SU-DHL-6 (cell line): ENCODE measurements around the gene OXNAD1.

Experiments
- H2AFZ ChIP-seq: fragments of 200-600 bp; sonication (generic); 2 replicates; pipeline ENCODE4 v1.6.1; 2014; ENCODE audit warnings: low read depth, mild to moderate bottlenecking, moderate library complexity, mixed read lengths, antibody characterized with exemption, low read length; ENCODE audit not compliant: severe bottlenecking
- H3F3A ChIP-seq: fragments of 200-600 bp; shearing (Covaris generic); 2 replicates; pipeline ENCODE4 v1.6.0; 2016; ENCODE audit warnings: antibody characterized with exemption, mild to moderate bottlenecking; ENCODE audit not compliant: insufficient read depth
- H3K27ac ChIP-seq: fragments of 200-600 bp; sonication (generic); 2 replicates; pipeline ENCODE4 v1.5.1; 2016; ENCODE audit warnings: low read depth, mild to moderate bottlenecking, low read length, moderate library complexity, mixed read lengths
- H3K27me3 ChIP-seq: fragments of 200-600 bp; sonication (generic), shearing (Covaris generic); 2 replicates; pipeline ENCODE4 v1.6.0; 2014; ENCODE audit warnings: mild to moderate bottlenecking, low read length
- H3K36me3 ChIP-seq: fragments of 200-600 bp; sonication (generic); 2 replicates; pipeline ENCODE4 v1.6.1; 2014; ENCODE audit warnings: mild to moderate bottlenecking, low read length, mixed read lengths
- H3K4me2 ChIP-seq: fragments of 300-600, 200-600 bp; shearing (Covaris generic), sonication (generic); 2 replicates; pipeline ENCODE4 v1.6.0; 2014; ENCODE audit warnings: low read length, low read depth, mild to moderate bottlenecking; ENCODE audit not compliant: poor library complexity, severe bottlenecking
- H3K4me3 ChIP-seq: fragments of 200-600 bp; sonication (generic); 2 replicates; pipeline ENCODE4 v1.5.1; 2014; ENCODE audit warnings: antibody characterized with exemption, low read length, mild to moderate bottlenecking, mixed read lengths; ENCODE audit not compliant: insufficient read depth, poor library complexity, severe bottlenecking
- H3K79me2 ChIP-seq: fragments of 200-600 bp; sonication (generic); 2 replicates; pipeline ENCODE4 v1.6.1; 2014; ENCODE audit warnings: mild to moderate bottlenecking, low read length, moderate library complexity; ENCODE audit not compliant: insufficient read depth
- H3K9ac ChIP-seq: fragments of 200-600 bp; sonication (generic); 2 replicates; pipeline ENCODE4 v1.7.0; 2014; ENCODE audit warnings: mild to moderate bottlenecking, low read length
- H3K9me2 ChIP-seq: fragments of 200-600 bp; sonication (generic); replicated peaks from 2 replicates; pipeline ENCODE4 v1.6.1; 2014; ENCODE audit warnings: low read length; ENCODE audit not compliant: insufficient read depth
- H3K9me3 ChIP-seq: fragments of 200-600 bp; sonication (generic); 2 replicates; pipeline ENCODE4 v1.6.1; 2014; ENCODE audit warnings: low read length, mixed read lengths; ENCODE audit not compliant: insufficient read depth
- H4K20me1 ChIP-seq: fragments of 200-600 bp; sonication (generic); 2 replicates; pipeline ENCODE4 v1.6.1; 2014; ENCODE audit warnings: low read depth, mild to moderate bottlenecking, antibody characterized with exemption, low read length, moderate library complexity, mixed read lengths
- CTCF ChIP-seq: fragments of 200-600 bp; sonication (generic); IDR thresholded peaks from one replicate; pipeline ENCODE4 v1.5.1; 2017; ENCODE audit warnings: antibody characterized with exemption, mild to moderate bottlenecking, low read length, moderate library complexity; ENCODE audit not compliant: insufficient read depth, poor library complexity, severe bottlenecking
- EZH2phosphoT487 ChIP-seq: fragments of 200-600 bp; sonication (generic), shearing (Covaris generic); conservative IDR thresholded peaks from 2 replicates; pipeline ENCODE4 v1.6.1; 2018; ENCODE audit warnings: mild to moderate bottlenecking, antibody characterized with exemption, low read length, moderate library complexity, mixed read lengths

The OXNAD1 gene

GRCh38 chr3:16248556-16248955, 16.5 kb upstream of the OXNAD1 start:
- H3K9me3 ChIP-seq = no peaks in the 10 kb centered on the region
- no peaks in the 10 kb centered on the region for H3K79me2 ChIP-seq
- no peaks in the 10 kb centered on the region for H4K20me1 ChIP-seq
- no peak overlapping the region for H3K4me3 ChIP-seq
- no peak overlapping the region for H2AFZ ChIP-seq
- no peak overlapping the region for H3K9ac ChIP-seq
- H3K4me2 ChIP-seq = no peak overlapping the region
- H3K27ac ChIP-seq = no peak overlapping the region
- TF ChIP-seq CTCF (no peak), EZH2phosphoT487 (no peak)
- H3K36me3 ChIP-seq = no peaks in the 10 kb centered on the region
- no peaks in the 10 kb centered on the region for H3K9me2 ChIP-seq
- no peaks in the 10 kb centered on the region for H3F3A ChIP-seq
- no peaks in the 10 kb centered on the region for H3K27me3 ChIP-seq

- Histone ChIP-seq H3F3A (no peaks in the 10 kb centered on the region), H3K27ac (no peak overlapping the region), H4K20me1 (no peaks in the 10 kb centered on the region), H3K9ac (no peak overlapping the region), H3K9me2 (no peaks in the 10 kb centered on the region), H3K9me3 (no peaks in the 10 kb centered on the region), H3K79me2 (no peaks in the 10 kb centered on the region), H3K4me2 (no peak overlapping the region), H3K27me3 (no peaks in the 10 kb centered on the region), H2AFZ (no peak overlapping the region), H3K36me3 (no peaks in the 10 kb centered on the region), H3K4me3 (no peak overlapping the region)
- TF ChIP-seq EZH2phosphoT487 (no peak), CTCF (peak; percentile 52)
Observed at GRCh38 chr3:16249336-16249735, 15.7 kb upstream of the OXNAD1 start.

- no peaks in the 10 kb centered on the region for H3K27me3 ChIP-seq
Observed at GRCh38 chr3:16249886-16250285, 15.1 kb upstream of the OXNAD1 start.

More at GRCh38 chr3:16249886-16250285, 15.1 kb upstream of the OXNAD1 start:
- no peaks in the 10 kb centered on the region for H3K36me3 ChIP-seq
- no peak for TF ChIP-seq CTCF
- TF ChIP-seq EZH2phosphoT487 = no peak
- no peak overlapping the region for H3K9ac ChIP-seq
- no peaks in the 10 kb centered on the region for H4K20me1 ChIP-seq
- H3K27ac ChIP-seq = no peak overlapping the region
- H3K79me2 ChIP-seq = no peaks in the 10 kb centered on the region
- H3K4me2 ChIP-seq = no peak overlapping the region
- H3F3A ChIP-seq = no peaks in the 10 kb centered on the region
- no peaks in the 10 kb centered on the region for H3K9me3 ChIP-seq
- H2AFZ ChIP-seq = no peak overlapping the region
- no peak overlapping the region for H3K4me3 ChIP-seq
- H3K9me2 ChIP-seq = no peaks in the 10 kb centered on the region
